Transverse colon (tissue), 4 donors: Measurements from ENCODE around the gene TBCEL. TPM values are rescaled to one million over a fixed set of nuclear protein-coding genes. Genes with fewer than 3 reads are reported as not detected.
"Not testable (repeated sequence)": the region's sequence is repeated elsewhere in the genome, so short reads cannot be mapped to it uniquely, and the experiment has no call there.

Source experiments
- DNase-seq: peaks from one replicate; pipeline ENCODE4 v3.0.0-alpha.2; 2019
- H3K27ac ChIP-seq, 4 donors: fragments of 200-600 bp; sonication (generic); 2 replicates each; pipeline ENCODE4 v1.5.1; 2016 to 2018; ENCODE audit warnings: inconsistent platforms in 4 of 4
- H3K27me3 ChIP-seq: fragments of 200-600 bp; sonication (generic); 2 replicates; pipeline ENCODE4 v1.5.1; 2017; ENCODE audit warnings: inconsistent platforms
- H3K36me3 ChIP-seq, 4 donors: fragments of 200-600 bp; sonication (generic); 2 replicates each; pipeline ENCODE4 v1.5.1; 2017 to 2019; ENCODE audit warnings: inconsistent platforms in 4 of 4
- H3K4me1 ChIP-seq, 4 donors: fragments of 200-600 bp; sonication (generic); 2 replicates each; pipeline ENCODE4 v1.5.1; 2017 to 2020; ENCODE audit warnings: inconsistent platforms in 4 of 4
- H3K4me3 ChIP-seq, 4 donors: fragments of 200-600 bp; sonication (generic); 1 replicate in 1 of 4; 2 replicates in 3 of 4; pipeline versions ENCODE4 v1.5.1 to v1.6.1; 2017 to 2019; ENCODE audit warnings: inconsistent platforms in 4 of 4
- H3K9me3 ChIP-seq, 2 donors: fragments of 200-600 bp; sonication (generic); 2 replicates each; pipeline ENCODE4 v1.5.1; 2017 to 2019; ENCODE audit warnings: inconsistent platforms in 2 of 2
- CTCF ChIP-seq, 5 experiments: fragments of 200-600 bp in 3 of 5; fragments of 450-650 bp in 2 of 5; sonication (generic) in 3 of 5; IDR thresholded peaks; 1 replicate in 2 of 5; 2 replicates in 3 of 5; pipeline ENCODE4 v1.5.1; 2016 to 2017; ENCODE audit warnings: antibody characterized with exemption in 5 of 5, inconsistent platforms in 3 of 5, mild to moderate bottlenecking in 2 of 5, moderate library complexity in 1 of 5
- EP300 ChIP-seq: sonication (generic); formaldehyde crosslinking; IDR thresholded peaks from one replicate; pipeline ENCODE4 v1.6.1; 2017; ENCODE audit warnings: antibody characterized with exemption, low read depth
- POLR2A ChIP-seq: fragments of 450-650 bp; IDR thresholded peaks from one replicate; pipeline ENCODE4 v1.6.1; 2016; ENCODE audit warnings: antibody characterized with exemption, mild to moderate bottlenecking, moderate library complexity
- POLR2AphosphoS5 ChIP-seq, 3 donors: sonication (generic); formaldehyde crosslinking; IDR thresholded peaks; one replicate each; pipeline ENCODE4 v1.6.1; 2016; ENCODE audit warnings: antibody characterized with exemption in 3 of 3
- WGBS, 2 donors: methylation state at CpG; one replicate each; pipeline ENCODE4 v1.1.5; 2018; ENCODE audit warnings: low coverage in 1 of 2; 5-methylcytosine and 5-hydroxymethylcytosine counted together
- in situ Hi-C, 4 donors: fragments of 200-750 bp; cut with MboI; loops; one replicate each; pipeline versions ENCODE4 v1.15.0 to v1.15.1; 2017; ENCODE audit warnings: low sequenced_read_pairs in 3 of 4, low pct_ligation_motif_present in 1 of 4, low pct_unique_long_range_greater_than_20kb in 1 of 4
- intact Hi-C: fragments of 100-400 bp; cut with DNase I; formaldehyde crosslinking; loops from one replicate; pipeline ENCODE4 v1.15.1; 2023; ENCODE audit warnings: low total_unique reads
- total RNA-seq, 4 donors: library from RNA; depleted of rRNA; stranded (reverse); fragments of >200 nt; gene quantifications; one replicate each; pipeline ENCODE4 v1.1.0, GENCODE V29; 2016

TBCEL gene
- total RNA-seq, 4 donors from 2014 or later: 7.2 to 16.5 (median 10.5) TPM

DNA sequence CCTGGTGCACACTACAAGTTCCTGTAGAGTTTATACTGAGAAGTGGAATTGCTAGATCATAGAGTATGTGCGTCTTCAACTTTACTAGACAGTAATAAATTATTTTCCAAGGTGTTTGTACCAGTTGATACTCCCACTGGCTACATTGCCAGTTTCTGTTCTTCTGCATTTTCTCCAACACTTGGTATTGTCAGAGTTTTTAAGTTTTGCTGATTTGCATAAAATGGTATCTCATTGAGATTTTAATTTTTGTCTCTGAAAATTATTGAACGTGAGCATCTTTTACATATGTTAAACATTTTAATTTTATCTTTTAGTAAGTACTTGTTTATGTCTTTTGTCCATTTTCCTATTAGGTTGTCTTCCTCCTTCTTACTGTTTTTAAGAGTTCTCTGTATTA, 7.3 kb downstream of the TBCEL start:
- TF ChIP-seq EP300: no peak
- no peak for TF ChIP-seq POLR2A
- no peak for TF ChIP-seq POLR2AphosphoS5 (IDR thresholded peaks at IDR 0.05)
- no peak for TF ChIP-seq CTCF (IDR thresholded peaks at IDR 0.05)
- no peak for DNase-seq
- Histone ChIP-seq H3K36me3 (no peaks in the 10 kb centered on the region), H3K4me1 (peaks cover 0 to 3% (median 0%) of the 10 kb centered on the region in 4 donors), H3K9me3 (no peaks in the 10 kb centered on the region), H3K27ac (no peak overlapping the region), H3K4me3 (no peak overlapping the region), H3K27me3 (no peaks in the 10 kb centered on the region)
- intact Hi-C loops (no loop called here), in situ Hi-C loops (no loop called here)
- WGBS, 2 donors: 97 to 100% methylated on average over 1 to 2 of the region's 2 CpGs

DNA sequence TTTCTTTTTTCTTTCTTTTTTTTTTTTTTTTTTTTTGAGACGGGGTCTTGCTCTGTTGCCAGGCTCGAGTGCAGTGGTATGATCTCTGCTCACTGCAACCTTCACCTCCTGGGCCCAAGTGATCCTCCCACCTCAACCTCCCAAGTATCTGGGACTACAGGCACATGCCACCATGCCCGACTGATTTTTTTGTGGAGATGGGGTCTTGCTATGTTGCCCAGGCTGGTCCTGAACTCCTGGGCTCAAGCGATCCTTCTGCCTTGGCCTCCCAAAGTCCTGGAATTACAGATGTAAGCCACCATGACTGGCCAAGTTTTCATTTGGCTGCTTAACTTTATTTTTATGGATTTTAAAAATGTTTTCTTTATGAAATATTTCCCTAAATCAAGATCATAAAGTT, 7.7 kb downstream of the TBCEL start:
- H3K4me1 ChIP-seq, intact Hi-C loops, H3K36me3 ChIP-seq, H3K27ac ChIP-seq, H3K4me3 ChIP-seq, H3K27me3 ChIP-seq, H3K9me3 ChIP-seq, DNase-seq, in situ Hi-C loops: not testable (repeated sequence)
- 91% methylated on average over 4 of the region's 4 CpGs; no CpG with 5 or more reads in 1 of the 2 donors for WGBS, 2 donors

- in situ Hi-C loops: no loop called here
- Histone ChIP-seq H3K36me3 (no peaks in the 10 kb centered on the region), H3K9me3 (no peaks in the 10 kb centered on the region), H3K27ac (no peak overlapping the region), H3K27me3 (no peaks in the 10 kb centered on the region), H3K4me1 (peaks cover 0 to 3% (median 0%) of the 10 kb centered on the region in 4 donors), H3K4me3 (no peak overlapping the region)
- WGBS, 2 donors: 92 to 98% methylated on average over 3 of the region's 3 CpGs
- no peak for TF ChIP-seq EP300
- TF ChIP-seq CTCF (IDR thresholded peaks at IDR 0.05): peak in 1 of 5 experiments; percentile 2
- intact Hi-C loops: no loop called here
- DNase-seq: no peak
Measured at GRCh38 chr11:121032546-121032945, 8.6 kb downstream of the TBCEL start.

DNA sequence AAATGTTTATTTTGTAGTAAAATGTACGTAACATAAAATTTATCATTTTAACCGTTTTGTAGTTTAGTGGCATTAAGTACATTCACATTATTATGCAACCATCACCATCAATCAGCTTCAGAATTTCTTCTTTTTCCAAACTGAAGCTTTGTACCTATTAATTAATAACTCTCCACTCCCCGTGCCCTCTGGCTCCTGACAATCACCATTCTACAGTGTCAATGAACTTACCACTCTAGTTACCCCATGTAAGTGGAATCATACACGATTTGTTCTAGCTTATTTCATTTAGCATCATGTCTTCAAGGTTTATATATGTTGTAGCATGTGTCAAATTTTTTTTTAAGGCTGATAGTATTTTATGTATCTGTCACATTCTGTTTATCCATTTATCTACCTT, 9.7 kb downstream of the TBCEL start:
- WGBS, 2 donors: 89 to 95% methylated on average over 4 of the region's 4 CpGs
- no peak for DNase-seq
- intact Hi-C loops: no loop called here

More for the DNA sequence above, 9.7 kb downstream of the TBCEL start:
- no peak overlapping the region for H3K27ac ChIP-seq
- peaks cover 0 to 7% (median 0%) of the 10 kb centered on the region in 4 donors for H3K4me1 ChIP-seq
- no peak overlapping the region for H3K4me3 ChIP-seq
- no peaks in the 10 kb centered on the region for H3K36me3 ChIP-seq
- H3K27me3 ChIP-seq: no peaks in the 10 kb centered on the region
- no peaks in the 10 kb centered on the region for H3K9me3 ChIP-seq
- no peak for TF ChIP-seq POLR2A
- TF ChIP-seq POLR2AphosphoS5 (IDR thresholded peaks at IDR 0.05): no peak
- no peak for TF ChIP-seq EP300
- TF ChIP-seq CTCF (IDR thresholded peaks at IDR 0.05): no peak
- in situ Hi-C loops: no loop called here
